ENCODE measurements around the gene MIOX.

Gene MIOX

GRCh38 chr22:50486561-50487289, at the start of gene MIOX:
Gene MIOX, plus strand, starts transcription at chr22:50486859. Its CDS starts 39 bp downstream, at chr22:50486898.
- DNase-seq: no peak

- DNase-seq: no peak
Observed at GRCh38 chr22:50437511-50438304, 49.0 kb upstream of the MIOX start.

- DNase-seq: no peak
Observed at GRCh38 chr22:50438305-50439275, 48.1 kb upstream of the MIOX start.

- DNase-seq: no peak
Observed at GRCh38 chr22:50439314-50439870, 47.3 kb upstream of the MIOX start.

GRCh38 chr22:50439871-50440331, 46.8 kb upstream of the MIOX start:
- no peak for DNase-seq

- DNase-seq: no peak
Observed at GRCh38 chr22:50440544-50441249, 46.0 kb upstream of the MIOX start.

GRCh38 chr22:50441428-50441993, 45.1 kb upstream of the MIOX start:
- DNase-seq: no peak

- no peak for DNase-seq
Observed at GRCh38 chr22:50443197-50443596, 43.5 kb upstream of the MIOX start.

- no peak for DNase-seq
Observed at GRCh38 chr22:50443801-50444625, 42.6 kb upstream of the MIOX start.

GRCh38 chr22:50444663-50445062, 42.0 kb upstream of the MIOX start:
- no peak for DNase-seq

- no peak for DNase-seq
Observed at GRCh38 chr22:50445071-50445879, 41.4 kb upstream of the MIOX start.

GRCh38 chr22:50445880-50446707, 40.6 kb upstream of the MIOX start:
- no peak for DNase-seq

- no peak for DNase-seq
Observed at GRCh38 chr22:50446708-50447575, 39.7 kb upstream of the MIOX start.

- no peak for DNase-seq
Observed at GRCh38 chr22:50447576-50448551, 38.8 kb upstream of the MIOX start.

- no peak for DNase-seq
Observed at GRCh38 chr22:50452649-50453048, 34.0 kb upstream of the MIOX start.

GRCh38 chr22:50454556-50455075, 32.0 kb upstream of the MIOX start:
- DNase-seq: no peak

Measured in DMS153 (cell line).